Body of pancreas (tissue), 4 donors: ENCODE results near the gene PTPRN2.

ENCODE experiments used
- CTCF ChIP-seq, 7 experiments: fragments of 450-650 bp in 4 of 7; fragments of 200-600 bp in 3 of 7; sonication (generic) in 3 of 7; IDR thresholded peaks; one replicate each; pipeline ENCODE4 v1.5.1; 2016 to 2019; ENCODE audit warnings: antibody characterized with exemption in 7 of 7
- POLR2A ChIP-seq, 3 donors: fragments of 450-650 bp; IDR thresholded peaks; one replicate each; pipeline ENCODE4 v1.6.1; 2016; ENCODE audit warnings: antibody characterized with exemption in 3 of 3, mild to moderate bottlenecking in 2 of 3

DNA sequence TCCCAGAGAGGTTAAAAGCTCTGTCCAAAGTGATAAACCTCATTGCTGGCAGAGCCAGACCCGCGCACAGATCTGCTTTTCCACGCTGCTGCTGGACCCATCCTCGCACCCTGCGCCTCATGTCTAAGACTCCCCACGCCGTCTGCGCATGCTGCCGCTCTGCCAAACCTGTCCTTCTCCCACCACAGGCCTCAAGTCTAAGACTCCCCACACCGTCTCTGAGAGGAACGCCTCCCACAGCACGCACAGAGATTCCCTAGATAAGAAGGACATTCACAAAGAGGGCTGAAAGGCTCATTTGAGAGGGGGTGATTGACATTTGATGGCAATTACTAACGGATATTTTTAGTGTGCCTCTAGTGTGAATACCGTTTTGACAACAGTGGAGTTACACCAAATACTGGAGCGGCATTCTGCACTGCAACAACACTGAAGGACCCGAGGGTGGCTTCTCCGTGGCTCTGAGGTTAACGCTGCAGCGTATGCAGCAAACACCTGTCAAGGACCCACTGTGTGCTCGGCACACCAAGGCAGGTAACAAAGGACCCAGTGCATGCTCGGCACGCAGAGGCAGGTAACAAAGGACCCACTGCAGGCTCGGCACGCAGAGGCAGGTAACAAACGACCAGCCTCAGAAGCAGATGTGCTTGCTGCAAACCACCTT is 1019.4 kb downstream of the PTPRN2 start:
- TF ChIP-seq CTCF (IDR thresholded peaks at IDR 0.05) (no peak), POLR2A (IDR thresholded peaks at IDR 0.05) (no peak)
